ENCODE measurements around the gene MED25. TPM values are rescaled to one million over a fixed set of nuclear protein-coding genes. Genes with fewer than 3 reads are reported as not detected.

MED25 gene
- total and polyA plus RNA-seq, 2 experiments from 2014 or later: 45.6 to 58.6 TPM

DNA sequence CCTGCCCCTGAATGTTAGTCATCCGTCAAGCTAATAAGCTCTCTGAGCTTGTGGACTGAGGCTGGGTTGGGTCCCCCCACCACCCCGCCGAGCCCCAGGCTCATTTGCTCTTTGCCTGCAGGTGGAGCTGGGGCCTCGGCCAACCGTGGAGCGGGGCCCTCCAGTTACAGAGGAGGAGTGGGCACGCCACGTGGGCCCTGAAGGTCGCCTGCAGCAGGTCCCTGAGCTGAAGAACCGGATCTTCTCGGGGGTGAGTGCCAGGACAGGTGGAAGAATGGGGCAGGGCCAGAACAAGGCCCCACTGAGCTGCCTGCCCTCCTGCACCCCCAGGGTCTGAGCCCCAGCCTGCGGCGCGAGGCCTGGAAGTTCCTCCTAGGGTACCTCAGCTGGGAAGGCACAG is 64.6 kb downstream of the MED25 start:
- Histone ChIP-seq H3K9me2 (ENCODE audit: insufficient read depth) (no peaks in the 10 kb centered on the region), H3K36me3 (ENCODE audit: insufficient read depth) (peaks cover 39% of the 10 kb centered on the region), H2AFZ (no peak overlapping the region), H3K4me3 (no peak overlapping the region), H3K79me2 (replicated peaks; ENCODE audit: insufficient read depth) (peaks cover 19% of the 10 kb centered on the region), H4K20me1 (replicated peaks; ENCODE audit: insufficient read depth) (peaks cover 8% of the 10 kb centered on the region), H3K4me1 (ENCODE audit: insufficient read depth) (peaks cover 9% of the 10 kb centered on the region; the same call in 1 of the 2 replicates), H3K27ac (ENCODE audit: low read depth) (no peak overlapping the region), H3K27me3 (ENCODE audit: insufficient read depth) (no peaks in the 10 kb centered on the region), H3F3A (replicated peaks; ENCODE audit: low read depth) (peaks cover 25% of the 10 kb centered on the region; the same call in 1 of the 2 replicates), H3K4me2 (no peak overlapping the region)
- Mint-ChIP-seq H3K4me1 (peaks cover 17% of the 10 kb centered on the region; the same call in 2 of the 3 replicates), H3K36me3 (ENCODE audit: low read depth) (peaks cover 72% of the 10 kb centered on the region), H3K9me3 (peaks cover 3% of the 10 kb centered on the region; the same call in 1 of the 3 replicates), H3K27ac (no peak overlapping the region), H3K4me3 (no peak overlapping the region), H3K27me3 (ENCODE audit: insufficient read depth, low read depth, poor library complexity) (peaks cover 10% of the 10 kb centered on the region)
- TF ChIP-seq, protein P1, sequence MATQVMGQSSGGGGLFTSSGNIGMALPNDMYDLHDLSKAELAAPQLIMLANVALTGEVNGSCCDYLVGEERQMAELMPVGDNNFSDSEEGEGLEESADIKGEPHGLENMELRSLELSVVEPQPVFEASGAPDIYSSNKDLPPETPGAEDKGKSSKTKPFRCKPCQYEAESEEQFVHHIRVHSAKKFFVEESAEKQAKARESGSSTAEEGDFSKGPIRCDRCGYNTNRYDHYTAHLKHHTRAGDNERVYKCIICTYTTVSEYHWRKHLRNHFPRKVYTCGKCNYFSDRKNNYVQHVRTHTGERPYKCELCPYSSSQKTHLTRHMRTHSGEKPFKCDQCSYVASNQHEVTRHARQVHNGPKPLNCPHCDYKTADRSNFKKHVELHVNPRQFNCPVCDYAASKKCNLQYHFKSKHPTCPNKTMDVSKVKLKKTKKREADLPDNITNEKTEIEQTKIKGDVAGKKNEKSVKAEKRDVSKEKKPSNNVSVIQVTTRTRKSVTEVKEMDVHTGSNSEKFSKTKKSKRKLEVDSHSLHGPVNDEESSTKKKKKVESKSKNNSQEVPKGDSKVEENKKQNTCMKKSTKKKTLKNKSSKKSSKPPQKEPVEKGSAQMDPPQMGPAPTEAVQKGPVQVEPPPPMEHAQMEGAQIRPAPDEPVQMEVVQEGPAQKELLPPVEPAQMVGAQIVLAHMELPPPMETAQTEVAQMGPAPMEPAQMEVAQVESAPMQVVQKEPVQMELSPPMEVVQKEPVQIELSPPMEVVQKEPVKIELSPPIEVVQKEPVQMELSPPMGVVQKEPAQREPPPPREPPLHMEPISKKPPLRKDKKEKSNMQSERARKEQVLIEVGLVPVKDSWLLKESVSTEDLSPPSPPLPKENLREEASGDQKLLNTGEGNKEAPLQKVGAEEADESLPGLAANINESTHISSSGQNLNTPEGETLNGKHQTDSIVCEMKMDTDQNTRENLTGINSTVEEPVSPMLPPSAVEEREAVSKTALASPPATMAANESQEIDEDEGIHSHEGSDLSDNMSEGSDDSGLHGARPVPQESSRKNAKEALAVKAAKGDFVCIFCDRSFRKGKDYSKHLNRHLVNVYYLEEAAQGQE (IDR thresholded peaks at IDR 0.05; ENCODE audit: unreplicated experiment): no peak
- TF ChIP-seq ZNF331 (CRISPR knock-in tag; IDR thresholded peaks at IDR 0.05; ENCODE audit: low read depth) (no peak), ZNF114 (CRISPR knock-in tag; IDR thresholded peaks at IDR 0.05) (no peak), POLR2AphosphoS5 (IDR thresholded peaks at IDR 0.05; ENCODE audit: low read depth) (no peak)
- TF ChIP-seq, protein P2, sequence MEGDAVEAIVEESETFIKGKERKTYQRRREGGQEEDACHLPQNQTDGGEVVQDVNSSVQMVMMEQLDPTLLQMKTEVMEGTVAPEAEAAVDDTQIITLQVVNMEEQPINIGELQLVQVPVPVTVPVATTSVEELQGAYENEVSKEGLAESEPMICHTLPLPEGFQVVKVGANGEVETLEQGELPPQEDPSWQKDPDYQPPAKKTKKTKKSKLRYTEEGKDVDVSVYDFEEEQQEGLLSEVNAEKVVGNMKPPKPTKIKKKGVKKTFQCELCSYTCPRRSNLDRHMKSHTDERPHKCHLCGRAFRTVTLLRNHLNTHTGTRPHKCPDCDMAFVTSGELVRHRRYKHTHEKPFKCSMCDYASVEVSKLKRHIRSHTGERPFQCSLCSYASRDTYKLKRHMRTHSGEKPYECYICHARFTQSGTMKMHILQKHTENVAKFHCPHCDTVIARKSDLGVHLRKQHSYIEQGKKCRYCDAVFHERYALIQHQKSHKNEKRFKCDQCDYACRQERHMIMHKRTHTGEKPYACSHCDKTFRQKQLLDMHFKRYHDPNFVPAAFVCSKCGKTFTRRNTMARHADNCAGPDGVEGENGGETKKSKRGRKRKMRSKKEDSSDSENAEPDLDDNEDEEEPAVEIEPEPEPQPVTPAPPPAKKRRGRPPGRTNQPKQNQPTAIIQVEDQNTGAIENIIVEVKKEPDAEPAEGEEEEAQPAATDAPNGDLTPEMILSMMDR (conservative IDR thresholded peaks at IDR 0.05; ENCODE audit: low read depth in 2 of 2): no peak
- DNase-seq (ENCODE audit: low spot score) (no peak), ATAC-seq (no peak)

DNA sequence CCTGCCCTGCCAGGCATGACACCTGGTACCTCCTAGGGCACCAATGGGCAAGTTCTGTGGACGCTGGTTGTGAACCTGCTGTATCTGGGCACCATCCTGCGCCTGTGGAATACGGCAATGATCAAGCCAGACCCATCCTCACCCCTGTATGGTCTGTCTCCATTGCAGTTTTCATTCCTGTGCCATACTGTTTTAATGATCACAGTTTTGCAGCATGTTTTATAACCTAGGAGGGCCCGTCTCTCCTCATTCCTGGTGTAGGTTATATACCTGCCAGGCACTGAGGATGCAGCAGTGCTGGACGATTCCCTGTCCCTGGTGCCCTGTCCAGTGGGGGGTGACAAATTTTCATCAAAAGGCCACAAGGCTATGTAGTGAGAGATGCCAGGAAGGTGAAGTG is 65.0 kb downstream of the MED25 start:
- TF ChIP-seq, protein P3, sequence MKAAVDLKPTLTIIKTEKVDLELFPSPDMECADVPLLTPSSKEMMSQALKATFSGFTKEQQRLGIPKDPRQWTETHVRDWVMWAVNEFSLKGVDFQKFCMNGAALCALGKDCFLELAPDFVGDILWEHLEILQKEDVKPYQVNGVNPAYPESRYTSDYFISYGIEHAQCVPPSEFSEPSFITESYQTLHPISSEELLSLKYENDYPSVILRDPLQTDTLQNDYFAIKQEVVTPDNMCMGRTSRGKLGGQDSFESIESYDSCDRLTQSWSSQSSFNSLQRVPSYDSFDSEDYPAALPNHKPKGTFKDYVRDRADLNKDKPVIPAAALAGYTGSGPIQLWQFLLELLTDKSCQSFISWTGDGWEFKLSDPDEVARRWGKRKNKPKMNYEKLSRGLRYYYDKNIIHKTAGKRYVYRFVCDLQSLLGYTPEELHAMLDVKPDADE (IDR thresholded peaks at IDR 0.05): no peak
- no peak for TF ChIP-seq ZNF331 (CRISPR knock-in tag; IDR thresholded peaks at IDR 0.05; ENCODE audit: low read depth)
- no peak for TF ChIP-seq STAT1 (IDR thresholded peaks at IDR 0.05; ENCODE audit: unreplicated experiment)
- TF ChIP-seq ZNF114 (CRISPR knock-in tag; IDR thresholded peaks at IDR 0.05): no peak
- no peak for TF ChIP-seq EZH2phosphoT487 (IDR thresholded peaks at IDR 0.05; ENCODE audit: unreplicated experiment)
- Mint-ChIP-seq H3K4me3 (no peak overlapping the region; the same call in 2 of the 3 replicates), H3K9me3 (peaks cover 3% of the 10 kb centered on the region; the same call in 1 of the 3 replicates), H3K4me1 (peaks cover 15% of the 10 kb centered on the region; the same call in 2 of the 3 replicates), H3K27me3 (ENCODE audit: insufficient read depth, low read depth, poor library complexity) (peaks cover 10% of the 10 kb centered on the region), H3K36me3 (ENCODE audit: low read depth) (peaks cover 70% of the 10 kb centered on the region), H3K27ac (peak overlapping the region; percentile 48; the same call in 1 of the 2 replicates)
- DNase-seq (ENCODE audit: low spot score) (no peak), ATAC-seq (no peak)
- peaks cover 39% of the 10 kb centered on the region for H3K36me3 ChIP-seq (ENCODE audit: insufficient read depth)
- H3K4me2 ChIP-seq: no peak overlapping the region
- H3K4me1 ChIP-seq (ENCODE audit: insufficient read depth): peaks cover 9% of the 10 kb centered on the region; the same call in 1 of the 2 replicates
- H3F3A ChIP-seq (replicated peaks; ENCODE audit: low read depth): peaks cover 25% of the 10 kb centered on the region; the same call in 1 of the 2 replicates
- H3K9me2 ChIP-seq (ENCODE audit: insufficient read depth): no peaks in the 10 kb centered on the region
- peaks cover 8% of the 10 kb centered on the region for H4K20me1 ChIP-seq (replicated peaks; ENCODE audit: insufficient read depth)
- H3K27me3 ChIP-seq (ENCODE audit: insufficient read depth): no peaks in the 10 kb centered on the region
- peaks cover 19% of the 10 kb centered on the region for H3K79me2 ChIP-seq (replicated peaks; ENCODE audit: insufficient read depth)
- no peak overlapping the region for H2AFZ ChIP-seq
- no peak overlapping the region for H3K4me3 ChIP-seq
- H3K27ac ChIP-seq (ENCODE audit: low read depth): no peak overlapping the region

Data from GM23338 (cell line).